ENCODE measurements around the gene AQP12A.

GRCh38 chr2:240735476-240735875 lies 43.8 kb downstream of the AQP12A start:
- TF ChIP-seq CTCF (IDR thresholded peaks at IDR 0.05) (no peak), POLR2A (IDR thresholded peaks at IDR 0.05) (no peak)

Measured in uterus (tissue), 2 donors.